Upper lobe of left lung (tissue), 4 donors: ENCODE data around the gene CPSF4L.

ENCODE experiments used
- EP300 ChIP-seq, 4 donors: sonication (generic); formaldehyde crosslinking; IDR thresholded peaks; one replicate each; pipeline ENCODE4 v1.5.1; 2017; ENCODE audit warnings: antibody characterized with exemption in 4 of 4, control low read depth in 2 of 4
- POLR2A ChIP-seq, 4 donors: fragments of 450-650 bp; IDR thresholded peaks; one replicate each; pipeline ENCODE4 v1.5.1; 2016 to 2017; ENCODE audit warnings: antibody characterized with exemption in 4 of 4, mild to moderate bottlenecking in 2 of 4
- POLR2AphosphoS5 ChIP-seq, 2 donors: sonication (generic); formaldehyde crosslinking; IDR thresholded peaks; one replicate each; pipeline ENCODE4 v1.5.1; 2017; ENCODE audit warnings: antibody characterized with exemption in 2 of 2
- TF ChIP-seq, protein P1 (sequence below), 6 experiments: fragments of 450-650 bp in 4 of 6; fragments of 200-600 bp in 2 of 6; sonication (generic) in 2 of 6; IDR thresholded peaks; one replicate each; pipeline ENCODE4 v1.5.1; 2016 to 2019; ENCODE audit warnings: antibody characterized with exemption in 6 of 6

DNA sequence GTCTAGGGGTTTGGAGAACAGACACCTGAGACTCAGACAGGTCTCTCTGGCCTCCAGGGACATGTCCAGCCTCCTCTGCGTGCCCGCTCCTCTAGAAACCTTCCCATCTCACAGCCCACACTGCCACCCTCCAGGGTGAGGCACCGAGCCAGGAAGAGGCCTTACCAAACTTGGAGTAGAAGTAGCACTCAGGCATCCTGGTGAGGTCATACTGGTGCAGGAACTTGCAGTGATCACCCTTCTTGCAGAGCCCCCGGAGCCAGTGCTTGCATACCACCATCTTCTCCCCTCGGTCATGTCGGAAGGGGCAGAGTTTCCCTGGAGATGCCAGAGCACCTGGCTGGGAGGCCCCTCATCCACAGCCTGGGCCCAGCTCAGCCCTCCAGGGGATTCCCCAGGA is 4.2 kb downstream of the CPSF4L start:
- TF ChIP-seq, protein P1, sequence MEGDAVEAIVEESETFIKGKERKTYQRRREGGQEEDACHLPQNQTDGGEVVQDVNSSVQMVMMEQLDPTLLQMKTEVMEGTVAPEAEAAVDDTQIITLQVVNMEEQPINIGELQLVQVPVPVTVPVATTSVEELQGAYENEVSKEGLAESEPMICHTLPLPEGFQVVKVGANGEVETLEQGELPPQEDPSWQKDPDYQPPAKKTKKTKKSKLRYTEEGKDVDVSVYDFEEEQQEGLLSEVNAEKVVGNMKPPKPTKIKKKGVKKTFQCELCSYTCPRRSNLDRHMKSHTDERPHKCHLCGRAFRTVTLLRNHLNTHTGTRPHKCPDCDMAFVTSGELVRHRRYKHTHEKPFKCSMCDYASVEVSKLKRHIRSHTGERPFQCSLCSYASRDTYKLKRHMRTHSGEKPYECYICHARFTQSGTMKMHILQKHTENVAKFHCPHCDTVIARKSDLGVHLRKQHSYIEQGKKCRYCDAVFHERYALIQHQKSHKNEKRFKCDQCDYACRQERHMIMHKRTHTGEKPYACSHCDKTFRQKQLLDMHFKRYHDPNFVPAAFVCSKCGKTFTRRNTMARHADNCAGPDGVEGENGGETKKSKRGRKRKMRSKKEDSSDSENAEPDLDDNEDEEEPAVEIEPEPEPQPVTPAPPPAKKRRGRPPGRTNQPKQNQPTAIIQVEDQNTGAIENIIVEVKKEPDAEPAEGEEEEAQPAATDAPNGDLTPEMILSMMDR (IDR thresholded peaks at IDR 0.05) = no peak
- no peak for TF ChIP-seq POLR2AphosphoS5 (IDR thresholded peaks at IDR 0.05)
- no peak for TF ChIP-seq POLR2A (IDR thresholded peaks at IDR 0.05)
- no peak for TF ChIP-seq EP300 (IDR thresholded peaks at IDR 0.05)
